ENCODE measurements around the gene ANO5. TPM values are rescaled to one million over a fixed set of nuclear protein-coding genes. Genes with fewer than 3 reads are reported as not detected.

Gene ANO5
- polyA plus RNA-seq, 1 experiment, result not detected

- Histone ChIP-seq H3K36me3 (ENCODE audit: control insufficient read depth, insufficient read depth, low read length) (no peaks in the 10 kb centered on the region), H3K27me3 (ENCODE audit: control insufficient read depth, insufficient read depth, low read length) (no peaks in the 10 kb centered on the region), H3K4me3 (ENCODE audit: low read depth, low read length) (no peak overlapping the region)
- ChIA-PET CTCF (no interaction called here), POLR2A (no interaction called here)
- TF ChIP-seq CTCF (IDR thresholded peaks at IDR 0.05; ENCODE audit: insufficient read depth, low read depth, low read length), result no peak
- DNase-seq (ENCODE audit: low read depth), result no peak
These were observed 19.4 kb upstream of the ANO5 start for GRCh38 chr11:22173532-22173931.

DNA sequence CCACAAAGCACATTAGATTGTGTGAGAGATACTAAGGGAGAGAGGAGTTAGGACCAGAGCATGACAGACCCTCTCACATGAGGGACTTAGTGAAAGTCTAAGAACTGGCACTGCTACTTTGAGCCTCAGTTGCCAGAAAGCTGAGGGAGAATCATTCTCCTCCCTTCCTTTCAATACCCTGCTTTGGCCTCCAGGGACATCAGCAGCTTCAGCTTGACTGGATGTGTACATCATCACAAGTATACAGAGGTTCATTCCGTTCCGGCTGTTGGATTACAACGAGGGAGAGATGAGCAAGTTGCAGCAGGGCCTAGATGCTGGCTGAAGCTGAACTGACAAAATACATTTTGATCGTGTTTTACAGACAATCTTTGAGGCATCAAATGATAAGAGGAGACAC is 15.7 kb upstream of the ANO5 start:
- no peak overlapping the region for H3K4me3 ChIP-seq (ENCODE audit: low read depth, low read length)
- H3K36me3 ChIP-seq (ENCODE audit: control insufficient read depth, insufficient read depth, low read length), result no peaks in the 10 kb centered on the region
- ChIA-PET CTCF (no interaction called here), POLR2A (no interaction called here)
- no peaks in the 10 kb centered on the region for H3K27me3 ChIP-seq (ENCODE audit: control insufficient read depth, insufficient read depth, low read length)
- no peak for DNase-seq (ENCODE audit: low read depth)
- no peak for TF ChIP-seq CTCF (IDR thresholded peaks at IDR 0.05; ENCODE audit: insufficient read depth, low read depth, low read length)

GRCh38 chr11:22179626-22180025 is 13.3 kb upstream of the ANO5 start:
- TF ChIP-seq CTCF (IDR thresholded peaks at IDR 0.05; ENCODE audit: insufficient read depth, low read depth, low read length), result no peak
- no peak for DNase-seq (ENCODE audit: low read depth)
- POLR2A ChIA-PET, result no interaction called here
- CTCF ChIA-PET, result no interaction called here
- Histone ChIP-seq H3K4me3 (ENCODE audit: low read depth, low read length) (no peak overlapping the region), H3K36me3 (ENCODE audit: control insufficient read depth, insufficient read depth, low read length) (no peaks in the 10 kb centered on the region), H3K27me3 (ENCODE audit: control insufficient read depth, insufficient read depth, low read length) (no peaks in the 10 kb centered on the region)

DNA sequence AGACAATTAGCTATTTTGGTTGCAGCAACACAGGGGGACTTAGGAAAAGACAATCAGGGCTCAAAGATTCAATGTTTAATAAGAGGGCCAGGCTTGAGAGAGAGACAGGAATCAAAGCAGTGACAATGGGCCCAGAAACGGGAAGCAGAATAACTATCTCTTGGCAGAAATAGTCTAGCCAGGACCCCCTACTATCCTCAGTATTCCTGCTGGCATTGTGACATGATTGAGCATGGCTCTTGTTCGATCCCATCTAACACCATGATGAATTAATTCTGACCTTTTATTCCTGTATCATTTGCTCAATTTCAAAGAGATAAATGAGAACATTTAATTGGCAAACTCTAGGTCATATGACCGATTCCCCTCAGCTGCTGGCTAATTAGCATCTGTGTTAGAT is 12.8 kb upstream of the ANO5 start:
- Histone ChIP-seq H3K36me3 (ENCODE audit: control insufficient read depth, insufficient read depth, low read length) (no peaks in the 10 kb centered on the region), H3K27me3 (ENCODE audit: control insufficient read depth, insufficient read depth, low read length) (no peaks in the 10 kb centered on the region), H3K4me3 (ENCODE audit: low read depth, low read length) (no peak overlapping the region)
- POLR2A ChIA-PET, result no interaction called here
- CTCF ChIA-PET, result no interaction called here
- no peak for TF ChIP-seq CTCF (IDR thresholded peaks at IDR 0.05; ENCODE audit: insufficient read depth, low read depth, low read length)
- DNase-seq (ENCODE audit: low read depth), result no peak

DNA sequence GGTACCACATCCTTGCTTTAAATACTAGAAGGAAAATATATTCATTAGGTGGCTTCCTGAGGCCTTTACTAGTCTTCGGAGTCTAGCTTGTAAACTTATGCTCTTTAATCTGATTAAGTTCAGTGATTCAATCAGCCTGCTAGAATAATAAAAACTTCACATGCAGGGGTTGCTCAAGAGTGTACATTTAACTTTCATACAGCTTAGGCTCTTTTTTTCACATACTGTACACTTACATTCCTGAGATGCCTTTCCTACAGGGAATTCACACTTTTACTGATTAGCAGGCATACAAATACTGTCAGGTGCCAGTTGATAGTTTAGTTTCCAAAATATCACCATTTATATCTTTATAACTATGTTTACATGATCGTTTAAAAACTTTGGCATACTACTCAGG is 3.2 kb upstream of the ANO5 start:
- H3K27me3 ChIP-seq (ENCODE audit: control insufficient read depth, insufficient read depth, low read length), result no peaks in the 10 kb centered on the region
- ChIA-PET POLR2A (no interaction called here), CTCF (no interaction called here)
- H3K4me3 ChIP-seq (ENCODE audit: low read depth, low read length), result no peak overlapping the region
- no peaks in the 10 kb centered on the region for H3K36me3 ChIP-seq (ENCODE audit: control insufficient read depth, insufficient read depth, low read length)
- DNase-seq (ENCODE audit: low read depth), result no peak
- TF ChIP-seq CTCF (IDR thresholded peaks at IDR 0.05; ENCODE audit: insufficient read depth, low read depth, low read length), result no peak
